GM12892 (cell line): ENCODE results near the gene SLC17A9.

Experiments
- POLR2A ChIP-seq: IDR thresholded peaks from 2 replicates; pipeline ENCODE4 v1.6.1; 2011; ENCODE audit warnings: low read depth, low read length, control low read depth
- TAF1 ChIP-seq: IDR thresholded peaks from 2 replicates; pipeline ENCODE4 v1.6.1; 2011; ENCODE audit warnings: low read depth, mild to moderate bottlenecking, control low read depth, low read length, borderline replicate concordance

DNA sequence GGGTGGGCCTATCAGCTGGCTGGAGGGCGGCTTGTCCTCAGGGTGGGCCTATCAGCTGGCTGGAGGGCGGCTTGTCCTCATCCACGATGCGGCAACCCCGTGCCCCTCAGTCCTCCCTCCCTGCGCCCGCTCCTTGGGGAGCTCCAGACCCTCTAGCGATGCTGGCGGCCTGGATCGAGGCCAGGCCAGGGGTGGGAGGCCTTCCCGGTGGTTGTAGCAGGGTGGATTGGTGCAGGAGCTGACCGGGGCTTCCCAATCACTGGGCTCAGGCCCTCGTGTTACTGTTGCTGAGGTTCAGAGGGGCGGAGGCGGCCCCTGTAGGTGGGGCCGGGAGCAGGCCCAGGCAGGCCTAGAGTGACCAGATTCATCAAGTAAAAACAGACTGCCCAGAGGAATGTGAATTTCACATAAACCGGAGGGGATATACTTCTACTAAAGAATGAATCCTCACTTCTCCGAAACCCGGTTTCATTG, 8.8 kb downstream of the SLC17A9 start:
- TF ChIP-seq POLR2A (no peak), TAF1 (no peak)
